ENCODE data around the gene GPR42.

GPR42 gene

DNA sequence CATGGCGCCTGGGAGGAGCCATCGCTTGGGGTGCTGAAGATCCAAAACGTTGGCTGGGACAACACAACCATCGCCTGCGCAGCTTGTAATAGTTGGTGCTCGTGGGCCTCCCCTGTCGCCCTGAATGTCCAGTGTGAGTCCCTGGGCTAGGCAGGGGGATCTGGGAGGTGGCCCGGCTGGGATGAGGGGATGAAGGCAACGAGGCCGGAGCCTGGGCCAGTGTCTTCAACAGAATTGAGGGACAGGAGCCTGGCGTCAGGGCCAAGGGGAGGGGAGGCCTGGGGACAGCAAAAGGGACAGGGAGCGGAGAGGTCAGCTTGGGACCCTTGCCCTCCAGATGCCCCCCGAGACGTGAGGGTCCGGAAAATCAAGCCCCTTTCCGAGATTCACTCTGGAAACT is 29.9 kb upstream of the GPR42 start:
- Mint-ChIP-seq H3K27ac (no peak overlapping the region), H3K4me3 (no peak overlapping the region), H3K4me1 (ENCODE audit: low read depth) (peaks cover 18% of the 10 kb centered on the region), H3K27me3 (peaks cover 6% of the 10 kb centered on the region), H3K36me3 (ENCODE audit: low read depth) (no peaks in the 10 kb centered on the region), H3K9me3 (no peaks in the 10 kb centered on the region)

GRCh38 chr19:35341565-35342225 is 29.2 kb upstream of the GPR42 start:
- no peaks in the 10 kb centered on the region for H3K9me3 Mint-ChIP-seq
- H3K4me3 Mint-ChIP-seq = no peak overlapping the region
- peaks cover 19% of the 10 kb centered on the region for H3K4me1 Mint-ChIP-seq (ENCODE audit: low read depth)
- no peaks in the 10 kb centered on the region for H3K36me3 Mint-ChIP-seq (ENCODE audit: low read depth)
- H3K27ac Mint-ChIP-seq = no peak overlapping the region
- H3K27me3 Mint-ChIP-seq = peaks cover 6% of the 10 kb centered on the region

GRCh38 chr19:35342430-35342829 is 28.4 kb upstream of the GPR42 start:
- H3K4me1 Mint-ChIP-seq (ENCODE audit: low read depth) = peaks cover 23% of the 10 kb centered on the region
- no peak overlapping the region for H3K27ac Mint-ChIP-seq
- H3K36me3 Mint-ChIP-seq (ENCODE audit: low read depth) = no peaks in the 10 kb centered on the region
- H3K27me3 Mint-ChIP-seq = peaks cover 6% of the 10 kb centered on the region
- no peak overlapping the region for H3K4me3 Mint-ChIP-seq
- no peaks in the 10 kb centered on the region for H3K9me3 Mint-ChIP-seq

DNA sequence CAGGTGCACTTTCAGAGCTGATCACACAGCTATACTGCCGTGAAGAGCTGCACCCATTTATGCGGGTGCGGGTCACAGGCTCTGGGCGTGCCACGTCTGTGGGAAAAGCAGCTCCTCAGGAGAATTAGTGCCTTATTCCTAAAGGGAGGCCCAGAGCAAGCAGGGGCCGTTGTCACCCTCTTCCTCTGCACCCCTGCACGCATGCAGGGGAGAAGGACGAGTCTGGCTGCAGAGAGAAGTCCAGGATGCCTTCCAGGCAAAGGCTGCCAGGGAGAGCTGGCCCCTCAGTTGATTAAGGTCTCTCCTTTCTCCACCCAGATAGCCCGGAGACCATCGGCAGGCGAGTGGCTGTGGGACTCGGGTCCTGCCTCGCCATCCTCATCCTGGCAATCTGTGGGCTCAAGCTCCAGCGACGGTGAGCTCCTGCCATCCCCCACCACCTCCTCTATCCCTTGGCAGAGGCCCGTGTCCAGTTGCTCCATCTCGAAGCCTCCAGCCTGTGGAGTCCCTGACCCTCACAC is 26.3 kb upstream of the GPR42 start:
- Mint-ChIP-seq H3K4me3 (no peak overlapping the region), H3K36me3 (ENCODE audit: low read depth) (no peaks in the 10 kb centered on the region), H3K27ac (no peak overlapping the region), H3K4me1 (ENCODE audit: low read depth) (peaks cover 41% of the 10 kb centered on the region), H3K27me3 (peaks cover 6% of the 10 kb centered on the region), H3K9me3 (no peaks in the 10 kb centered on the region)

- Mint-ChIP-seq H3K4me3 (no peak overlapping the region), H3K36me3 (ENCODE audit: low read depth) (no peaks in the 10 kb centered on the region), H3K27me3 (peaks cover 6% of the 10 kb centered on the region), H3K4me1 (ENCODE audit: low read depth) (peaks cover 44% of the 10 kb centered on the region), H3K9me3 (no peaks in the 10 kb centered on the region), H3K27ac (peak overlapping the region; percentile 98)
Measured at GRCh38 chr19:35345671-35346111, 25.2 kb upstream of the GPR42 start.

GRCh38 chr19:35346193-35347052 is 24.4 kb upstream of the GPR42 start:
- Mint-ChIP-seq H3K4me1 (ENCODE audit: low read depth) (peaks cover 44% of the 10 kb centered on the region), H3K27me3 (peaks cover 6% of the 10 kb centered on the region), H3K4me3 (peak overlapping the region; percentile 70), H3K36me3 (ENCODE audit: low read depth) (no peaks in the 10 kb centered on the region), H3K27ac (peak overlapping the region; percentile 98), H3K9me3 (no peaks in the 10 kb centered on the region)

DNA sequence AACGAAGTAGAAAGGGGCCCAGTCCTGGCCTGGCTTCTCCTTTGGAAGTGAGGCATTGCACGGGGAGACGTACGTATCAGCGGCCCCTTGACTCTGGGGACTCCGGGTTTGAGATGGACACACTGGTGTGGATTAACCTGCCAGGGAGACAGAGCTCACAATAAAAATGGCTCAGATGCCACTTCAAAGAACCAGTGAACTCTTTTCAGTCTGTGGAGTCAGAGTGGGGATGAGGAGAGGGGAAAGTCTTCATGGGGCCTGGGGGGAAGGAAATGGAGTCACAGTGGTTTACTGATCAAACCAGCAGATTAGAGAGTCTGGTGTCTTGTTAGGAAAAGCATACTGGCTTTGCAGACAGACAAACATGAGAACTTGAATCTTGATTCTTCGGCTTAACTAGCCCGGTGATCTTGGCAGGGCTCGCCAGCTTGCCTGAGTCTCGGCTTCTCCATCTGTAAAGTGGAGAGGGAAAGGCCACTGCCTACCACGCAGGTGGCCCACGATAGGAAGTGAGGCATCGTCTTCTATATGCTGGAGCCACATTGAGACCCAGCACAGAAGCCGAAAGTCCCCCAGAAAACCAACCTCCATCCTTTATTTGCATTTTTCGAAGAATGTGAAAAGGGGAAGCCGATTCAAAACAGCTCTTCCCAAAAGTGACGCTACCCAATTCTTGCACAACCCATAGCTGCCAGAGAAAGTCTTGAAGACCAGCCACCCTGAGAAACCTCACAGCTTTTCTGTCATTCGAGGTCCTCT is 23.5 kb upstream of the GPR42 start, which contains the start of gene FFAR1:
FFAR1 (plus strand) TSS at position 732 of the 759 bp plus-strand sequence. CDS start 3,650 bp downstream, outside the sequence.
- peak within 1 kb of the TSS; percentile 70 for H3K4me3 Mint-ChIP-seq
- peaks cover 44% of the 10 kb centered on the region for H3K4me1 Mint-ChIP-seq (ENCODE audit: low read depth)
- H3K9me3 Mint-ChIP-seq = no peaks in the 10 kb centered on the region
- H3K27ac Mint-ChIP-seq = peak within 1 kb of the TSS; percentile 98
- peaks cover 6% of the 10 kb centered on the region for H3K27me3 Mint-ChIP-seq
- no peaks in the 10 kb centered on the region for H3K36me3 Mint-ChIP-seq (ENCODE audit: low read depth)

- no peaks in the 10 kb centered on the region for H3K36me3 Mint-ChIP-seq (ENCODE audit: low read depth)
- peak overlapping the region; percentile 70 for H3K4me3 Mint-ChIP-seq
- no peaks in the 10 kb centered on the region for H3K9me3 Mint-ChIP-seq
- H3K4me1 Mint-ChIP-seq (ENCODE audit: low read depth) = peaks cover 49% of the 10 kb centered on the region
- peaks cover 6% of the 10 kb centered on the region for H3K27me3 Mint-ChIP-seq
- H3K27ac Mint-ChIP-seq = peak overlapping the region; percentile 98
Measured at GRCh38 chr19:35347930-35348298, 23.0 kb upstream of the GPR42 start.

GRCh38 chr19:35348911-35349611 is 21.8 kb upstream of the GPR42 start:
- H3K9me3 Mint-ChIP-seq = no peaks in the 10 kb centered on the region
- no peaks in the 10 kb centered on the region for H3K36me3 Mint-ChIP-seq (ENCODE audit: low read depth)
- H3K27ac Mint-ChIP-seq = no peak overlapping the region
- H3K4me3 Mint-ChIP-seq = no peak overlapping the region
- peaks cover 50% of the 10 kb centered on the region for H3K4me1 Mint-ChIP-seq (ENCODE audit: low read depth)
- no peaks in the 10 kb centered on the region for H3K27me3 Mint-ChIP-seq

- no peaks in the 10 kb centered on the region for H3K27me3 Mint-ChIP-seq
- peaks cover 50% of the 10 kb centered on the region for H3K4me1 Mint-ChIP-seq (ENCODE audit: low read depth)
- no peaks in the 10 kb centered on the region for H3K9me3 Mint-ChIP-seq
- no peak overlapping the region for H3K4me3 Mint-ChIP-seq
- H3K36me3 Mint-ChIP-seq (ENCODE audit: low read depth) = no peaks in the 10 kb centered on the region
- no peak overlapping the region for H3K27ac Mint-ChIP-seq
Measured at GRCh38 chr19:35349614-35350521, 21.0 kb upstream of the GPR42 start.

DNA sequence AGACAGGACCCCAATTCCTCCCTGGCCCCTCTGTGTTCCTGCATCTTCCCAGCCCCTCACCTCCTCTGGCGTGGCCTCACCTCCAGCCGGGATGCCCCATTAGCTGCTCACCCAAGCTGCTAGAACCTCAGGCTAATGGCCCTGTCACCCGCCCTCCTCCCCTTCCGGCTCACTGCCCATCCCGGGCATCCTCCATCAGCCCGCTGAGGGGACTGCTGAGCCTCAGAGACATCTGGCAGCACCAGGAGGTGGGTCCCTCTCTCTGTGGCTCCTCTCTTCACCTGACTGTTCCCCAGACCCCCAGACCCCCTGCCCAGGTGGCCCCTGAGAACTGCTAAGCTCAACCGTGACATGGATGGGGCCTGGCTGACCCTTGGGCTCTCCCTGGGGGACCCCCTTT is 20.3 kb upstream of the GPR42 start:
- Mint-ChIP-seq H3K4me1 (ENCODE audit: low read depth) (peaks cover 46% of the 10 kb centered on the region), H3K27ac (no peak overlapping the region), H3K36me3 (ENCODE audit: low read depth) (no peaks in the 10 kb centered on the region), H3K4me3 (no peak overlapping the region), H3K9me3 (no peaks in the 10 kb centered on the region), H3K27me3 (no peaks in the 10 kb centered on the region)

- H3K36me3 Mint-ChIP-seq (ENCODE audit: low read depth) = no peaks in the 10 kb centered on the region
- H3K27ac Mint-ChIP-seq = no peak overlapping the region
- H3K4me1 Mint-ChIP-seq (ENCODE audit: low read depth) = peaks cover 36% of the 10 kb centered on the region
- H3K4me3 Mint-ChIP-seq = no peak overlapping the region
- no peaks in the 10 kb centered on the region for H3K27me3 Mint-ChIP-seq
- no peaks in the 10 kb centered on the region for H3K9me3 Mint-ChIP-seq
Measured at GRCh38 chr19:35351411-35352176, 19.3 kb upstream of the GPR42 start.

- H3K4me1 Mint-ChIP-seq (ENCODE audit: low read depth) = peaks cover 31% of the 10 kb centered on the region
- no peak overlapping the region for H3K4me3 Mint-ChIP-seq
- no peaks in the 10 kb centered on the region for H3K9me3 Mint-ChIP-seq
- H3K27ac Mint-ChIP-seq = no peak overlapping the region
- H3K36me3 Mint-ChIP-seq (ENCODE audit: low read depth) = no peaks in the 10 kb centered on the region
- H3K27me3 Mint-ChIP-seq = no peaks in the 10 kb centered on the region
Measured at GRCh38 chr19:35352177-35352447, 18.8 kb upstream of the GPR42 start.
